Measurements from ENCODE around the gene AGAP5. TPM values are rescaled to one million over a fixed set of nuclear protein-coding genes. Genes with fewer than 3 reads are reported as not detected.
A peak's percentile ranks its signal among the peaks of the same experiment; 100 is the strongest.

The AGAP5 gene
- total and polyA plus RNA-seq, 9 of the 15 experiments (the other 6 are each of a cell fraction or from before 2014, with no cell fraction given): 0.32 to 7.5 (median 5.3) TPM

DNA sequence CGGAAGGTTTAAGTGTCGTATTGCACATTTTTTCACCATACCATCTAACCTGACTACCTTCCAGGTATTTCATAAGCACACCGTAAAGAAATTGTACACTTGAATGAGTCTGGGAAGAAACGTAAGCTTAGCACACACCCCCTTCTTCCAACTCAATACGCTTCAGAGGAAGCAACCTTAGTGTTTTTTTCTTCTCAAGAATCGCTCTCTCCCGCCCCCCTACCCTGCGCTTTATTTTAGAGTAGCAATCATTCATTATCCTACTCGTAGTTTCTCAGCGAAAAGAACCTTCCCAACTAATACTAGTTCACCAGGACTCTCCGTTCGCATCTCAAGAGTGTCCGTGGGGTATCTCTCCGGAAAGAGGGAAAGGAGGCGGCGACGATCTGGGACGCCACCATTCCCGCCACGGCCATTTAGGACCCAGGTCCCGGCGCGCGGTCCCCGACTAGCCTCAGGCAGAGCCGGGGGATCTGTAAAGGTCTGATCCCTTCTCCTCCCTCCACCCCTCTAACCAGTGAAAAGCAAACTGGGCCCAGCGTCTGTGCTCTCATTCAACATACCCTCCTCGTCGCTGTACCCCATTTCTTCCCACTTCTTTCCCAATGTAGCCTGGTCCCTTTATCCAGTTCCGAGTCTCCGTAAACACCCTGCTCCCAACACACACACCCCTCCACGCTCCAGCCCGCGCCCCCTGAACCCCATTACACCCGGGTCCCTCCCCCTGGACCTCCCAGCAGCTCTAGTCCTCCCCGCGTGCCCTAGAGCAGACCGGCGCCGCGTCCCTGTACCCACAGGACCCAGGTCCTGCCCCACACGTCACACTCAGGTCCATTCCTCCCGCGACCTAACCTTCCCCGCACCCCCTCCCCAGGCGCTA lies 72.7 kb downstream of the AGAP5 start (continued):
- no peak for TF ChIP-seq KDM4B (IDR thresholded peaks at IDR 0.05; ENCODE audit: borderline replicate concordance in 2 of 2, low read depth in 1 of 2)
- no peak for TF ChIP-seq ZKSCAN1 (IDR thresholded peaks at IDR 0.05; ENCODE audit: low read depth, low read length)
- TF ChIP-seq ZNF197 (CRISPR knock-in tag; IDR thresholded peaks at IDR 0.05; ENCODE audit: low read depth): no peak
- TF ChIP-seq, protein P1, sequence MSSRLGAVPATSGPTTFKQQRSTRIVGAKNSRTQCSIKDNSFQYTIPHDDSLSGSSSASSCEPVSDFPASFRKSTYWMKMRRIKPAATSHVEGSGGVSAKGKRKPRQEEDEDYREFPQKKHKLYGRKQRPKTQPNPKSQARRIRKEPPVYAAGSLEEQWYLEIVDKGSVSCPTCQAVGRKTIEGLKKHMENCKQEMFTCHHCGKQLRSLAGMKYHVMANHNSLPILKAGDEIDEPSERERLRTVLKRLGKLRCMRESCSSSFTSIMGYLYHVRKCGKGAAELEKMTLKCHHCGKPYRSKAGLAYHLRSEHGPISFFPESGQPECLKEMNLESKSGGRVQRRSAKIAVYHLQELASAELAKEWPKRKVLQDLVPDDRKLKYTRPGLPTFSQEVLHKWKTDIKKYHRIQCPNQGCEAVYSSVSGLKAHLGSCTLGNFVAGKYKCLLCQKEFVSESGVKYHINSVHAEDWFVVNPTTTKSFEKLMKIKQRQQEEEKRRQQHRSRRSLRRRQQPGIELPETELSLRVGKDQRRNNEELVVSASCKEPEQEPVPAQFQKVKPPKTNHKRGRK (tag; IDR thresholded peaks at IDR 0.05): no peak
- 0 out of 2 replicates have a peak, but pooled peaks have one; percentile 64 for TF ChIP-seq ZBTB1 (CRISPR knock-in tag; IDR thresholded peaks at IDR 0.05; ENCODE audit: borderline replicate concordance, low read depth)
- peak; percentile 25 for TF ChIP-seq BRD9 (IDR thresholded peaks at IDR 0.05; ENCODE audit: low read depth, partially characterized antibody)
- TF ChIP-seq, protein P2, sequence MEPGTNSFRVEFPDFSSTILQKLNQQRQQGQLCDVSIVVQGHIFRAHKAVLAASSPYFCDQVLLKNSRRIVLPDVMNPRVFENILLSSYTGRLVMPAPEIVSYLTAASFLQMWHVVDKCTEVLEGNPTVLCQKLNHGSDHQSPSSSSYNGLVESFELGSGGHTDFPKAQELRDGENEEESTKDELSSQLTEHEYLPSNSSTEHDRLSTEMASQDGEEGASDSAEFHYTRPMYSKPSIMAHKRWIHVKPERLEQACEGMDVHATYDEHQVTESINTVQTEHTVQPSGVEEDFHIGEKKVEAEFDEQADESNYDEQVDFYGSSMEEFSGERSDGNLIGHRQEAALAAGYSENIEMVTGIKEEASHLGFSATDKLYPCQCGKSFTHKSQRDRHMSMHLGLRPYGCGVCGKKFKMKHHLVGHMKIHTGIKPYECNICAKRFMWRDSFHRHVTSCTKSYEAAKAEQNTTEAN (CRISPR knock-in tag; IDR thresholded peaks at IDR 0.05): 0 out of 2 replicates have a peak, but pooled peaks have one; percentile 18
- TF ChIP-seq CREB5 (CRISPR knock-in tag; IDR thresholded peaks at IDR 0.05): no peak
- peak in 1 of 2 experiments; percentile 64; a peak in 2 of 4 replicates for TF ChIP-seq SIN3A (IDR thresholded peaks at IDR 0.05; ENCODE audit: borderline replicate concordance in 2 of 2, control insufficient read depth in 1 of 2, low read depth in 2 of 2, low read length in 2 of 2)
- TF ChIP-seq, protein P3, sequence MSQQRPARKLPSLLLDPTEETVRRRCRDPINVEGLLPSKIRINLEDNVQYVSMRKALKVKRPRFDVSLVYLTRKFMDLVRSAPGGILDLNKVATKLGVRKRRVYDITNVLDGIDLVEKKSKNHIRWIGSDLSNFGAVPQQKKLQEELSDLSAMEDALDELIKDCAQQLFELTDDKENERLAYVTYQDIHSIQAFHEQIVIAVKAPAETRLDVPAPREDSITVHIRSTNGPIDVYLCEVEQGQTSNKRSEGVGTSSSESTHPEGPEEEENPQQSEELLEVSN (IDR thresholded peaks at IDR 0.05; ENCODE audit: borderline replicate concordance in 1 of 2, extremely low read depth in 1 of 2, insufficient read depth in 1 of 2, insufficient read length in 1 of 2, low read depth in 1 of 2, low read length in 1 of 2, poor library complexity in 1 of 2, severe bottlenecking in 1 of 2): peak; percentile 34 to 40
- peak; percentile 23; the same call in 1 of the 2 replicates for TF ChIP-seq DIDO1 (tag; IDR thresholded peaks at IDR 0.05; ENCODE audit: low read depth)
- TF ChIP-seq ATF1 (CRISPR knock-in tag; IDR thresholded peaks at IDR 0.05): no peak
- TF ChIP-seq ATF1 (tag; IDR thresholded peaks at IDR 0.05): peak; percentile 17; the same call in 1 of the 2 replicates
- TF ChIP-seq SAP30 (IDR thresholded peaks at IDR 0.05; ENCODE audit: borderline replicate concordance, insufficient read depth, low read depth, low read length, poor library complexity, severe bottlenecking): peak; percentile 62
- peak; percentile 16; the same call in 1 of the 2 replicates for TF ChIP-seq DPF2 (IDR thresholded peaks at IDR 0.05)
- TF ChIP-seq, protein P4, sequence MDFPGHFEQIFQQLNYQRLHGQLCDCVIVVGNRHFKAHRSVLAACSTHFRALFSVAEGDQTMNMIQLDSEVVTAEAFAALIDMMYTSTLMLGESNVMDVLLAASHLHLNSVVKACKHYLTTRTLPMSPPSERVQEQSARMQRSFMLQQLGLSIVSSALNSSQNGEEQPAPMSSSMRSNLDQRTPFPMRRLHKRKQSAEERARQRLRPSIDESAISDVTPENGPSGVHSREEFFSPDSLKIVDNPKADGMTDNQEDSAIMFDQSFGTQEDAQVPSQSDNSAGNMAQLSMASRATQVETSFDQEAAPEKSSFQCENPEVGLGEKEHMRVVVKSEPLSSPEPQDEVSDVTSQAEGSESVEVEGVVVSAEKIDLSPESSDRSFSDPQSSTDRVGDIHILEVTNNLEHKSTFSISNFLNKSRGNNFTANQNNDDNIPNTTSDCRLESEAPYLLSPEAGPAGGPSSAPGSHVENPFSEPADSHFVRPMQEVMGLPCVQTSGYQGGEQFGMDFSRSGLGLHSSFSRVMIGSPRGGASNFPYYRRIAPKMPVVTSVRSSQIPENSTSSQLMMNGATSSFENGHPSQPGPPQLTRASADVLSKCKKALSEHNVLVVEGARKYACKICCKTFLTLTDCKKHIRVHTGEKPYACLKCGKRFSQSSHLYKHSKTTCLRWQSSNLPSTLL (IDR thresholded peaks at IDR 0.05): peak; percentile 52; the same call in 1 of the 2 replicates
